SU-DHL-6 (cell line): Measurements from ENCODE around the gene EBF3.

Experiments
- H2AFZ ChIP-seq: fragments of 200-600 bp; sonication (generic); 2 replicates; pipeline ENCODE4 v1.6.1; 2014; ENCODE audit warnings: low read depth, mild to moderate bottlenecking, moderate library complexity, mixed read lengths, antibody characterized with exemption, low read length; ENCODE audit not compliant: severe bottlenecking
- H3F3A ChIP-seq: fragments of 200-600 bp; shearing (Covaris generic); 2 replicates; pipeline ENCODE4 v1.6.0; 2016; ENCODE audit warnings: antibody characterized with exemption, mild to moderate bottlenecking; ENCODE audit not compliant: insufficient read depth
- H3K27ac ChIP-seq: fragments of 200-600 bp; sonication (generic); 2 replicates; pipeline ENCODE4 v1.5.1; 2016; ENCODE audit warnings: low read depth, mild to moderate bottlenecking, low read length, moderate library complexity, mixed read lengths
- H3K27me3 ChIP-seq: fragments of 200-600 bp; sonication (generic), shearing (Covaris generic); 2 replicates; pipeline ENCODE4 v1.6.0; 2014; ENCODE audit warnings: mild to moderate bottlenecking, low read length
- H3K36me3 ChIP-seq: fragments of 200-600 bp; sonication (generic); 2 replicates; pipeline ENCODE4 v1.6.1; 2014; ENCODE audit warnings: mild to moderate bottlenecking, low read length, mixed read lengths
- H3K4me2 ChIP-seq: fragments of 300-600, 200-600 bp; shearing (Covaris generic), sonication (generic); 2 replicates; pipeline ENCODE4 v1.6.0; 2014; ENCODE audit warnings: low read length, low read depth, mild to moderate bottlenecking; ENCODE audit not compliant: poor library complexity, severe bottlenecking
- H3K4me3 ChIP-seq: fragments of 200-600 bp; sonication (generic); 2 replicates; pipeline ENCODE4 v1.5.1; 2014; ENCODE audit warnings: antibody characterized with exemption, low read length, mild to moderate bottlenecking, mixed read lengths; ENCODE audit not compliant: insufficient read depth, poor library complexity, severe bottlenecking
- H3K79me2 ChIP-seq: fragments of 200-600 bp; sonication (generic); 2 replicates; pipeline ENCODE4 v1.6.1; 2014; ENCODE audit warnings: mild to moderate bottlenecking, low read length, moderate library complexity; ENCODE audit not compliant: insufficient read depth
- H3K9ac ChIP-seq: fragments of 200-600 bp; sonication (generic); 2 replicates; pipeline ENCODE4 v1.7.0; 2014; ENCODE audit warnings: mild to moderate bottlenecking, low read length
- H3K9me2 ChIP-seq: fragments of 200-600 bp; sonication (generic); replicated peaks from 2 replicates; pipeline ENCODE4 v1.6.1; 2014; ENCODE audit warnings: low read length; ENCODE audit not compliant: insufficient read depth
- H3K9me3 ChIP-seq: fragments of 200-600 bp; sonication (generic); 2 replicates; pipeline ENCODE4 v1.6.1; 2014; ENCODE audit warnings: low read length, mixed read lengths; ENCODE audit not compliant: insufficient read depth
- H4K20me1 ChIP-seq: fragments of 200-600 bp; sonication (generic); 2 replicates; pipeline ENCODE4 v1.6.1; 2014; ENCODE audit warnings: low read depth, mild to moderate bottlenecking, antibody characterized with exemption, low read length, moderate library complexity, mixed read lengths
- CTCF ChIP-seq: fragments of 200-600 bp; sonication (generic); IDR thresholded peaks from one replicate; pipeline ENCODE4 v1.5.1; 2017; ENCODE audit warnings: antibody characterized with exemption, mild to moderate bottlenecking, low read length, moderate library complexity; ENCODE audit not compliant: insufficient read depth, poor library complexity, severe bottlenecking
- EZH2phosphoT487 ChIP-seq: fragments of 200-600 bp; sonication (generic), shearing (Covaris generic); conservative IDR thresholded peaks from 2 replicates; pipeline ENCODE4 v1.6.1; 2018; ENCODE audit warnings: mild to moderate bottlenecking, antibody characterized with exemption, low read length, moderate library complexity, mixed read lengths

The EBF3 gene

GRCh38 chr10:129855836-129856563 is 108.1 kb downstream of the EBF3 start:
- Histone ChIP-seq H3K9me2 (no peaks in the 10 kb centered on the region), H3F3A (no peaks in the 10 kb centered on the region), H3K4me3 (no peak overlapping the region), H3K9me3 (no peaks in the 10 kb centered on the region), H3K27me3 (no peaks in the 10 kb centered on the region), H3K9ac (no peak overlapping the region), H2AFZ (no peak overlapping the region), H3K79me2 (no peaks in the 10 kb centered on the region), H3K4me2 (no peak overlapping the region), H3K27ac (no peak overlapping the region), H3K36me3 (no peaks in the 10 kb centered on the region), H4K20me1 (no peaks in the 10 kb centered on the region)
- no peak for TF ChIP-seq CTCF
- TF ChIP-seq EZH2phosphoT487 = no peak

DNA sequence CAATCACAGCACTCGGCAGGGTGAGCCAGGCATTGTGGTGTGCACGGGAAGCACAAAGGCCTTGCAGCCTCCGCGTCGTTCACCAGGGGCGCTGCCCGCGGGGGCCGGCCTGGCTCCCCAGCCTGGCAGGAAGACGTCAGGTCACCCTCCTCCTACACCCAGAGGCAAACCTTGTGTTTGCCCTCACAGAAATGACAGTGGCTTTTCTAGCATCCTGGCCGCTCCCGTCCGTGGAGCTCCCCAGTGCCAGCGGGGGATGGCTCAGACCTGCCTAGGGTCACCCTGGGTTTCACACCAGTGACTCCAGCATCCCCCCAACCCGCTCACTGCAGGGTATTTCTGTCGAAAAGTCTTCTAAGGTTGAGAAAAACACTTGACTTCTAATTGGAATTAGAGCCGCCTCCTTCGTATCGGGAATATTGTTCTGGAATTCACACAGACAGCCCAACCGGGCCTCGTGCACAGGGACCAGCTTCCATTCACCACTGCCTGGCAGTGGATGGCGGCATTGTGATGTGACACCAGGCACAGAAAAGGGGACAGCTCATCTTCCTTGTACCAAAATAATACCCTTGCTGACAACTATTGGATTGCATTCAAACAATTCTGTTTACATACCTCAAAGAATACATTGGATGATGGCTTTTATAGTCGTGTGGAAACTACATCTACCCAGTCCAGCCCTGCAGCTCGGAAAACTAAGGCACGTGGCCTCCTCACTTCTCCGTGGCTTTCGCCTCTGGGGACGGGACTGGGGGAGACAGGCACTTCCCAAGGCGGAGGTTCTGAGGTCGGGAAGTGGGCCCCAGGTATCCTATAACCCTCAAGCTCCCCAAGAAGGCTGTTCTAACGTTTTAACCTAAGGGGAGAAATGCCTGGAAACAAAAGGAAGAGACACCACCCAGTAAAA is 109.0 kb downstream of the EBF3 start:
- H3F3A ChIP-seq = no peaks in the 10 kb centered on the region
- no peaks in the 10 kb centered on the region for H3K36me3 ChIP-seq
- no peaks in the 10 kb centered on the region for H3K9me3 ChIP-seq
- no peaks in the 10 kb centered on the region for H3K9me2 ChIP-seq
- H3K9ac ChIP-seq = no peak overlapping the region
- no peak overlapping the region for H3K4me3 ChIP-seq
- H2AFZ ChIP-seq = no peak overlapping the region
- TF ChIP-seq EZH2phosphoT487 (no peak), CTCF (no peak)
- no peak overlapping the region for H3K4me2 ChIP-seq
- H3K79me2 ChIP-seq = no peaks in the 10 kb centered on the region
- no peaks in the 10 kb centered on the region for H4K20me1 ChIP-seq
- H3K27me3 ChIP-seq = no peaks in the 10 kb centered on the region
- H3K27ac ChIP-seq = no peak overlapping the region

DNA sequence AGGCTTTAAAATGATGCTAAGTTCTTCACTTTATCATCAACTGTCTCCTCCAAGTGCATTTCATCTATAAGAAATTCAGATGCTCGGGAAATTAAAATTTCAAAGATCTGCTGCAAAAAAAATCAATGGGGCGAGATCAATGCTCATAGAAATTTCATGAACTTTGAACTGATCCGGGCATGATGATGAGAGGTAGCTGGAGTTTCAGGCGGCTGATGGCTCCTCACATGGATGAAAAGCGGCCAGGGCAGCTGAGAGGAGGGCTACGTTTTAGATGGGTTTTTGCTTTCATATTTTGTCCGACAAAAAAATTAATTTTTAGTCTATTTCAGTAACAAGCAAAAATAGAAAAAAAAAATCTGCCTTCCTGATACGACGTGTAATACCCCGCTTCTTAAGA is 109.9 kb downstream of the EBF3 start:
- no peak overlapping the region for H3K9ac ChIP-seq
- no peaks in the 10 kb centered on the region for H3K36me3 ChIP-seq
- no peak overlapping the region for H2AFZ ChIP-seq
- no peak overlapping the region for H3K4me3 ChIP-seq
- no peaks in the 10 kb centered on the region for H3K9me2 ChIP-seq
- no peak overlapping the region for H3K4me2 ChIP-seq
- no peak overlapping the region for H3K27ac ChIP-seq
- H3K79me2 ChIP-seq = no peaks in the 10 kb centered on the region
- H3K9me3 ChIP-seq = no peaks in the 10 kb centered on the region
- H4K20me1 ChIP-seq = no peaks in the 10 kb centered on the region
- no peaks in the 10 kb centered on the region for H3K27me3 ChIP-seq
- no peaks in the 10 kb centered on the region for H3F3A ChIP-seq
- TF ChIP-seq EZH2phosphoT487 (no peak), CTCF (no peak)
